Activated naive CD4-positive, alpha-beta T cell treated with anti-CD3 and anti-CD28 coated beads, Interleukin-2, amount 10 ng/mL, durations not matched to agents 7 days and 5 days (primary cell): ENCODE measurements around the gene CDC5L.
A peak's percentile ranks its signal among the peaks of the same experiment; 100 is the strongest.
"Not testable (repeated sequence)": the region's sequence is repeated elsewhere in the genome, so short reads cannot be mapped to it uniquely, and the experiment has no call there.

Experiments used
- CTCF ChIA-PET: fragments of 350-600 bp; sonication (Branson Sonifier 250); formaldehyde crosslinking; loops from one replicate; lab custom pipeline; 2021; ENCODE audit warnings: antibody characterized with exemption; lab: Charles Lee
- DNase-seq: peaks from one replicate; pipeline ENCODE4 v3.0.0-alpha.2; 2020
- H3K27ac Mint-ChIP-seq: one replicate; pipeline ENCODE4 v1.8.0; 2021; ENCODE audit warnings: mild to moderate bottlenecking, moderate library complexity, mixed read lengths
- H3K27me3 Mint-ChIP-seq: one replicate; pipeline ENCODE4 v1.8.0; 2021; ENCODE audit warnings: mild to moderate bottlenecking, mixed read lengths
- H3K36me3 Mint-ChIP-seq: one replicate; pipeline ENCODE4 v1.8.0; 2021; ENCODE audit warnings: mixed read lengths
- H3K4me1 Mint-ChIP-seq: one replicate; pipeline ENCODE4 v1.8.0; 2021; ENCODE audit warnings: mixed read lengths
- H3K4me3 Mint-ChIP-seq: one replicate; pipeline ENCODE4 v1.8.0; 2021; ENCODE audit warnings: mild to moderate bottlenecking, moderate library complexity, mixed read lengths
- H3K9me3 Mint-ChIP-seq: one replicate; pipeline ENCODE4 v1.8.0; 2021; ENCODE audit warnings: mixed read lengths

Gene CDC5L

GRCh38 chr6:44387346-44388134, at the start of gene CDC5L:
CDC5L (plus strand) TSS chr6:44387706; CDS start chr6:44387824, 118 bp downstream.
- Mint-ChIP-seq H3K36me3 (peaks cover 30% of the 10 kb centered on the region), H3K27ac (peak within 1 kb of the TSS; percentile 98), H3K9me3 (no peaks in the 10 kb centered on the region), H3K27me3 (peaks cover 14% of the 10 kb centered on the region), H3K4me3 (peak within 1 kb of the TSS; percentile 97), H3K4me1 (peaks cover 45% of the 10 kb centered on the region)
- DNase-seq, result peak; percentile 95
- CTCF ChIA-PET, result interaction anchor here (0.8 to 2.1 kb wide), 3 partner anchors 42 to 522 kb away, joined by 3 to 7 read pairs (median 3); no protein-coding TSS in a partner anchor

DNA sequence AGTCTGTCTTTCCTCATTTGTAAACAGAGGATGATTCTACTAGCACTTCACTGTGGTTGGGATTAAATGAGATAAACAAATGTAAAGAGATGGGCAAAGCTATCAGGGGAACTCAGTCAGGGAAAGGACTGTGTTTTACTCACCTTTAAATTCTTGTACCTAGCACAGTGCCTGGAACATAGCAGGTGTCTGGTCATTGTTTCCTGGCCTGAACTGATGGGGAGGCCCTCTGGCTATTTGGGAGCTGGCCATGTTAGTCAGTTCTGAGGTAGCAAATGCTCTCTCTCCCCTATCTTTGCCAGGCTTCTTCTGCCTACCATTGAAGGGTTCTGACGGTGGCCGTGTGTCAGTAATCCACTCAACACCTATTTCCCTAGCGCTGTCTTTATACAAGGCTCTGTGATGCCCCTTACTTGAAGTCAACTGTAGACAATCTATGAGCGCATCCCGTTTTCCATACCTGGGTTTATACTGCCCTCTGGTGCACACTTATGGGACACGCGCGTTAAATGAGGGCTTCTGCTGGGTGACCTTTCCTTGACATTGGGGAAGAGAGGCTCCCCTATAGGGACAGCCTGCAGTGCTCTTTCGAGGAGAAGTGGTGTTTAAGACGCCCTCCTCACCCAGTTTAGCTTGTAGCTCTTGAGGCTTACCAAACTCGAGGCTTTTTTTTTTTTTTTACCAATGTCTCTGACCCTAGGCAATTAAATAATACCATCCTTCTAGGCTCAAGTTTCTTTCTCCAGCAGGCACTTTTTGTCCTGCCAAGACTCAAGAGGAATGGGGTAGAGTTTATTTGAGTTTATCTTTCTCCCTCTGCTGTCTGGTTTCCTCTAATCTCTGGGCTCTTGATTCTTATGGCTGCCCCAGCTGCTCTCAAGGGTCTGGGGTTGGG, 49.0 kb upstream of the CDC5L start:
- DNase-seq, result peak; percentile 77
- no peak overlapping the region for H3K4me3 Mint-ChIP-seq
- no peaks in the 10 kb centered on the region for H3K4me1 Mint-ChIP-seq
- H3K27me3 Mint-ChIP-seq, result peaks cover 36% of the 10 kb centered on the region
- no peak overlapping the region for H3K27ac Mint-ChIP-seq
- H3K36me3 Mint-ChIP-seq, result no peaks in the 10 kb centered on the region
- no peaks in the 10 kb centered on the region for H3K9me3 Mint-ChIP-seq
- CTCF ChIA-PET, result interaction anchor here (0.7 to 5.4 kb wide), 16 partner anchors 24 to 243 kb away, joined by 3 to 105 read pairs (median 3); partner anchors contain the start of gene SLC35B2

DNA sequence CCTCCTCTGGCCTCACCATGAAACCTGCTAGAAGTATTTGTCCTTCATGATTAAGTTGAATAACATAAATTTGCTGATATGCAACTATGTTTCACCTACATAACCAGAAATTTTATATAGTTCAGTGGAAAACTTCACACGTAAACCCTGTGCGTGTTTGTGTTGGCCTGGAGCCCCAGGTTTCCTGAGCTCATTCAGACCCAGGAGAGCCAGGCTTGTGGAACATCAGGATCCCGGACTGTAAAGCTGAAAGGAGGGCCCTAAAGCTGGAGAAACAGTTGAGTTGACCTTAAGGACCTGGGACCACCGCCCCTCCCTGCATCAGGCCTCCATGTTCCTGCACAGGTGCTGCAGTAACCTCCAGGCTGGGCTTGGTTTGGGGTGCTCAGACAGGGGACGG, 48.2 kb upstream of the CDC5L start:
- Mint-ChIP-seq H3K27ac (no peak overlapping the region), H3K4me1 (no peaks in the 10 kb centered on the region), H3K27me3 (peaks cover 43% of the 10 kb centered on the region), H3K36me3 (no peaks in the 10 kb centered on the region), H3K9me3 (no peaks in the 10 kb centered on the region), H3K4me3 (no peak overlapping the region)
- CTCF ChIA-PET, result interaction anchor here (0.7 to 5.4 kb wide), 8 partner anchors 51 to 243 kb away, joined by 3 to 105 read pairs (median 4); no protein-coding TSS in a partner anchor
- no peak for DNase-seq

- CTCF ChIA-PET, result interaction anchor here (0.6 to 5.4 kb wide), 8 partner anchors 14 to 240 kb away, joined by 3 to 105 read pairs (median 3); no protein-coding TSS in a partner anchor
- Mint-ChIP-seq H3K27ac (no peak overlapping the region), H3K36me3 (no peaks in the 10 kb centered on the region), H3K4me3 (no peak overlapping the region), H3K9me3 (no peaks in the 10 kb centered on the region), H3K27me3 (peaks cover 48% of the 10 kb centered on the region), H3K4me1 (no peaks in the 10 kb centered on the region)
- DNase-seq, result no peak
Measured at GRCh38 chr6:44339763-44340625, 47.5 kb upstream of the CDC5L start.

GRCh38 chr6:44341095-44341890, 46.2 kb upstream of the CDC5L start:
- Mint-ChIP-seq H3K9me3 (no peaks in the 10 kb centered on the region), H3K36me3 (no peaks in the 10 kb centered on the region), H3K27ac (no peak overlapping the region), H3K27me3 (peaks cover 53% of the 10 kb centered on the region), H3K4me3 (no peak overlapping the region), H3K4me1 (no peaks in the 10 kb centered on the region)
- DNase-seq, result no peak
- CTCF ChIA-PET, result interaction anchor here (0.9 to 3.6 kb wide), 4 partner anchors 18 to 74 kb away, joined by 3 to 15 read pairs (median 4); no protein-coding TSS in a partner anchor

DNA sequence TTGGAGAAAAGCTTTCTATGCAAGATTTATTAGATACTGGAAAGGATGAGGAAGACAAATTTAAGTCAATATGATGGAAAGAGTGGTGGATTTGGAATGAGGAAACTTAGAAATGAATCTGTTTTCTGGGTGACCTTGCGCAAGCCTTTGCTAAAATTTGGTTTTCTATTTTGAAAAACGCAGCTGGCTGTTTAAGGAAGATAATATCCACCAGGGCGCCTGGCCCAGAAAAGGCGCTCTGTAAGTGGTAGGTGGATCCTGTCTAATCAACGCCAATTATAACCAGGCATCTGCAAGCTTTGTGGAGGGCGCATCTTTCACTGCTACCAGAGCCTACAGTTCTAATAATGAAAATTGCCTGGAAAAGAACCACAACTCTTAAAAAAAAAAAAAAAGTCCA, 45.5 kb upstream of the CDC5L start:
- Mint-ChIP-seq H3K4me1 (no peaks in the 10 kb centered on the region), H3K27me3 (peaks cover 55% of the 10 kb centered on the region), H3K4me3 (no peak overlapping the region), H3K27ac (no peak overlapping the region), H3K36me3 (no peaks in the 10 kb centered on the region), H3K9me3 (no peaks in the 10 kb centered on the region)
- CTCF ChIA-PET, result interaction anchor here (0.9 to 3.6 kb wide), 5 partner anchors 19 to 117 kb away, joined by 3 to 15 read pairs (median 3); no protein-coding TSS in a partner anchor
- no peak for DNase-seq

DNA sequence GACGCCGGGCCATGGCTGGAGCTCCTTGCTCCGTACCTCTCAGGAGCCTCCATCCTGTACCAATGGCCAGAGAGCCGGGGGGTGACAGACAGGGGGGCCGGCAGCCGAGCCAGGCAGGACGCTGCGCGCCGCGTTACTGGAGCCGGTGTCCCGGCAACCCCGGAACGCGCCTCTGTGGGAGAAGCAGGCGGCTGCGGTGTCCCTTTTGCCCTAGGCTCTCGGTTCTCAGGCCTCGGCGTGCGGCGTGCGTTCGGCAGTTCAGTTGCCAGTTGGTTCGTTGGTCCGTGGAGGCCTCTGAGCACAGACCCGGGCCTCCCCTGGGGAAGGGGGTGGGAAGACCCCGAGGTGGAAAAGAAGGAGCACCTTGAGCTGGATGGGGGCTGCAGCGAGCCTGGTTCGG, 45.0 kb upstream of the CDC5L start, which contains the start of gene SPATS1:
SPATS1 (plus strand) TSS at position 162 of the 400 bp plus-strand sequence. CDS start 446 bp downstream, outside the sequence.
- Mint-ChIP-seq H3K36me3 (no peaks in the 10 kb centered on the region), H3K9me3 (no peaks in the 10 kb centered on the region), H3K4me3 (no peak within 1 kb of the TSS), H3K4me1 (no peaks in the 10 kb centered on the region), H3K27me3 (peaks cover 55% of the 10 kb centered on the region), H3K27ac (no peak within 1 kb of the TSS)
- no peak for DNase-seq
- CTCF ChIA-PET, result interaction anchor here (0.6 to 3.6 kb wide), 5 partner anchors 37 to 117 kb away, joined by 3 to 15 read pairs (median 3); no protein-coding TSS in a partner anchor

GRCh38 chr6:44346818-44347217, 40.7 kb upstream of the CDC5L start:
- CTCF ChIA-PET, result interaction anchor here (1.3 to 1.9 kb wide), 2 partner anchors 10 to 51 kb away, joined by 3 to 5 read pairs; no protein-coding TSS in a partner anchor
- H3K9me3 Mint-ChIP-seq, result not testable (repeated sequence)

GRCh38 chr6:44349904-44350649, 37.4 kb upstream of the CDC5L start:
- no peaks in the 10 kb centered on the region for H3K9me3 Mint-ChIP-seq
- H3K4me1 Mint-ChIP-seq, result no peaks in the 10 kb centered on the region
- peaks cover 18% of the 10 kb centered on the region for H3K27me3 Mint-ChIP-seq
- H3K27ac Mint-ChIP-seq, result no peak overlapping the region
- H3K36me3 Mint-ChIP-seq, result no peaks in the 10 kb centered on the region
- CTCF ChIA-PET, result no interaction called here
- no peak for DNase-seq
- H3K4me3 Mint-ChIP-seq, result no peak overlapping the region

More at GRCh38 chr6:44346818-44347217, 40.7 kb upstream of the CDC5L start:
- H3K27ac Mint-ChIP-seq, H3K4me1 Mint-ChIP-seq, H3K4me3 Mint-ChIP-seq, H3K36me3 Mint-ChIP-seq, DNase-seq: not testable (repeated sequence)
- peaks cover 45% of the 10 kb centered on the region for H3K27me3 Mint-ChIP-seq

DNA sequence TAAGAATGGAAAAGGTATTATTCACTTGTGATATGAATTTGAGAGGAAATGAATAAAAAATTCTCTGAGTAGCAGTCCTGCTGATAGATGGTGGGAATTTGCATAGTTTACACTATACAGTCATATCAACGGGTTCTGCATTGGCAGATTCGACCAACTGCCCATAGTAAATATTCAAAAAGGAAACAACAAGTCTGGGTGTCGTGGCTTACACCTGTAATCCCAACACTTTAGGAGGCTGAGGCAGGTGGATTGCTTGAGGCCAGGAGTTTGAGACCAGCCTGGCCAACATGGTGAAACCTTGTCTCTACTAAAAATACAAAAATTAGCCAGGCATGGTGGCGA, 36.9 kb upstream of the CDC5L start:
- DNase-seq, H3K9me3 Mint-ChIP-seq, H3K4me3 Mint-ChIP-seq, H3K4me1 Mint-ChIP-seq, H3K36me3 Mint-ChIP-seq, CTCF ChIA-PET, H3K27ac Mint-ChIP-seq: not testable (repeated sequence)
- peaks cover 16% of the 10 kb centered on the region for H3K27me3 Mint-ChIP-seq

DNA sequence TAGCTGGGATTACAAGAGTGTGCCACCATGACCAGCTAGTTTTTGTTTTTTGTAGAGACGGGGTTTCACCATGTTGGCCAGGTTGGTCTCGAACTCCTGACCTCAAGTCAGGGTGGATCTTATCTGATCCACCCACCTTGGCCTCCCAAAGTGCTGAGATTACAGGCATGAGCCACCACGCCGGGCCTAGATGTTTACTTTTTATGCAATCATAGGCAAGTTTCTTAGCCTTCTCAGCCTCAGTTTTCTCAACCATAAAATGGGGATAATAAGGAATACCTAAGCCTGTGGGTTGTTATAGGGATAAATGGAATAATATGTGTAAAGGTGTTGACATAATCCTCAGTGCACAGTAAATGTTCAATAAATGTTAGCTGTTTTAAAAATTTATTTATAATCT, 35.2 kb upstream of the CDC5L start:
- no peak for DNase-seq
- no peak overlapping the region for H3K4me3 Mint-ChIP-seq
- CTCF ChIA-PET, result interaction anchor here (1.1 kb wide), 1 partner anchor 9 kb away, joined by 3 read pairs; no protein-coding TSS in a partner anchor
- H3K27me3 Mint-ChIP-seq, result peaks cover 28% of the 10 kb centered on the region
- no peak overlapping the region for H3K27ac Mint-ChIP-seq
- H3K36me3 Mint-ChIP-seq, result no peaks in the 10 kb centered on the region
- no peaks in the 10 kb centered on the region for H3K4me1 Mint-ChIP-seq
- no peaks in the 10 kb centered on the region for H3K9me3 Mint-ChIP-seq

DNA sequence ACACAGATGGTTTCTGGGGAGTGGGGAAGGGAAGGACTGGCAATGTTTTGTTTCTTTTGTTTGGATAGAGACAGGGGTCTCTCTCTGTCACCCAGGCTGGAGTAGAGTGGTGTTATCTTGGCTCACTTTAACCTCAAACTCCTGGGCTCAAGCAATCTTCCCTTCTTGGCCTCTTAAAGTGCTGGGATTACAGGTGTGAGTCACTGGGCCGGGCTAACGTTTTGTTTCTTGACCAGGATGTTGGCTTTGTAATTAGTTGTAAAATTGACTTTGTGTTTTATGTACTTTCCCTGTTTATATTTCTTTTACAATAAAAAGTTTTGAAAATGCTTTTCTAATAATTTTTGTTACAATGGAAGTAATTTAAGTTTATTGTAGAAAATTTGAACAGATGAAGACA, 34.2 kb upstream of the CDC5L start:
- no peaks in the 10 kb centered on the region for H3K4me1 Mint-ChIP-seq
- no peaks in the 10 kb centered on the region for H3K36me3 Mint-ChIP-seq
- no peaks in the 10 kb centered on the region for H3K9me3 Mint-ChIP-seq
- no peak overlapping the region for H3K27ac Mint-ChIP-seq
- H3K4me3 Mint-ChIP-seq, result no peak overlapping the region
- CTCF ChIA-PET, result no interaction called here
- peaks cover 34% of the 10 kb centered on the region for H3K27me3 Mint-ChIP-seq
- no peak for DNase-seq
